Embryonic facial prominence (tissue), 1 donor: ENCODE measurements around the gene MOV10.

Source experiments
- DNase-seq: peaks from one replicate; pipeline ENCODE4 v3.0.0-alpha.2; 2016; ENCODE audit errors: extremely low spot score

MOV10 gene

GRCh38 chr1:112731451-112731850 is 57.0 kb downstream of the MOV10 start:
- DNase-seq, result no peak

- no peak for DNase-seq
Measured at GRCh38 chr1:112735752-112736151, 61.3 kb downstream of the MOV10 start.

- no peak for DNase-seq
Measured at GRCh38 chr1:112737573-112737972, 63.1 kb downstream of the MOV10 start.

- no peak for DNase-seq
Measured at GRCh38 chr1:112743174-112744008, 68.9 kb downstream of the MOV10 start.

GRCh38 chr1:112744009-112744578 is 69.6 kb downstream of the MOV10 start:
- no peak for DNase-seq

- no peak for DNase-seq
Measured at GRCh38 chr1:112748396-112748795, 73.9 kb downstream of the MOV10 start.
